GM12864 (cell line): ENCODE measurements around the gene CSRNP2.

Experiments
- DNase-seq: peaks from one replicate; pipeline ENCODE4 v3.0.0-alpha.2; 2011; ENCODE audit warnings: low read depth
- H3K4me3 ChIP-seq: 2 replicates; pipeline ENCODE4 v1.5.1; 2011; ENCODE audit warnings: mild to moderate bottlenecking, low read depth, low read length, control low read depth
- TF ChIP-seq, protein P1 (sequence below): IDR thresholded peaks from 2 replicates; pipeline ENCODE4 v1.5.1; 2011; ENCODE audit warnings: low read depth, mild to moderate bottlenecking, moderate library complexity, low read length, control low read depth, inconsistent platforms; ENCODE audit errors: missing control alignments

CSRNP2 gene

DNA sequence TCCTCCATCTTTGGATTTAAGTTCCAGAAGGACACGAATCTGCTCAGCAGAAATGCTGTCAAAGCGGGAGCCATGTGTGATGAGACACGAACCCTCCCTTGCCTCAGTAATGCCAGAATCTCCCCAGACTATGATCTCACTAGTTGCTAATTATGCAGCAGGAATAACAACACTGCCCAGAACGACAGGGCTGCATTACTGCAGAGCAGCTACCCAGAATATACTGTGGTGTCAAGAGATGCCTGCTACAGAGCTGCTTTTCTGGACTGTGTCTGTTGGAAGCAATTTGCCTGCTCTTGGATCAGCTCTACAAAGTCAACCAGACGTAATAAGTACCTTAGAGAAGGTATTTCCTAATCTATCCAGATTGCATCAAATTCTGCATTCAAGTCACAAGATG is 5.5 kb downstream of the CSRNP2 start:
- DNase-seq: no peak

DNA sequence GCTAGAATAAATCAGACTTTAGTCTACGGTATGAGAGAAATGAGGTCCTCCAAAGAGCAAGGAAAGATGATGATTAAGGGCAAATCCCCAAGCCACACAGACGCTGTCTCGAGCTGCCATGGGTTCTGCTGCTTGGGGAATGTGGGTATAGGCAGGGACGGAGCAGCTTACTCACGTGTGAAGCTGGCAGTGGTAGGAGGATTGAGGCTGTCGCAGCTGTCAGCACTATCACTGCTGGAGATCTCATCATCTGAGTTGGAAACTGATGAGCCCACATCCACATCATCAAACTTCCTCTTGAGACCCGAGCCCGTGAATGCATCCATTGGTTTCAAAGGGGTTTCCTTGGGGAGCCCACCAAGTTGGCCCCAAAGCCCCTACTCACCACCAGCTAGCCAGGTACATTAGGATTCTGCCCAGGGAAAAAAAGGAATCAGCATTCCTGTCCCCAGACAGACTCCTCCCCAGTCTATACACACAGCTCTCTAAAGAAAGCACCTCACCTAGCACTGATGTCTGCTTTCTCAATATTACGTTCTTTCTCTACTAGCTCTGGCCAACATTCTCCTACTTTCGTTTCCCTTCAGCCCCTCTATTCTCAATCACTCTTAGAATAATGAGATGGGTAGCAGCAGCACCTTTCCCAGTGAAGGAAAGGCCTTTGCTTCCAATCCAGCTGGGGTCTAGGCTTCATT is 7.0 kb downstream of the CSRNP2 start:
- DNase-seq: no peak
- H3K4me3 ChIP-seq: no peak overlapping the region
- TF ChIP-seq, protein P1, sequence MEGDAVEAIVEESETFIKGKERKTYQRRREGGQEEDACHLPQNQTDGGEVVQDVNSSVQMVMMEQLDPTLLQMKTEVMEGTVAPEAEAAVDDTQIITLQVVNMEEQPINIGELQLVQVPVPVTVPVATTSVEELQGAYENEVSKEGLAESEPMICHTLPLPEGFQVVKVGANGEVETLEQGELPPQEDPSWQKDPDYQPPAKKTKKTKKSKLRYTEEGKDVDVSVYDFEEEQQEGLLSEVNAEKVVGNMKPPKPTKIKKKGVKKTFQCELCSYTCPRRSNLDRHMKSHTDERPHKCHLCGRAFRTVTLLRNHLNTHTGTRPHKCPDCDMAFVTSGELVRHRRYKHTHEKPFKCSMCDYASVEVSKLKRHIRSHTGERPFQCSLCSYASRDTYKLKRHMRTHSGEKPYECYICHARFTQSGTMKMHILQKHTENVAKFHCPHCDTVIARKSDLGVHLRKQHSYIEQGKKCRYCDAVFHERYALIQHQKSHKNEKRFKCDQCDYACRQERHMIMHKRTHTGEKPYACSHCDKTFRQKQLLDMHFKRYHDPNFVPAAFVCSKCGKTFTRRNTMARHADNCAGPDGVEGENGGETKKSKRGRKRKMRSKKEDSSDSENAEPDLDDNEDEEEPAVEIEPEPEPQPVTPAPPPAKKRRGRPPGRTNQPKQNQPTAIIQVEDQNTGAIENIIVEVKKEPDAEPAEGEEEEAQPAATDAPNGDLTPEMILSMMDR: no peak

More for the DNA sequence above, 5.5 kb downstream of the CSRNP2 start:
- TF ChIP-seq, protein P1: no peak
- no peak overlapping the region for H3K4me3 ChIP-seq

DNA sequence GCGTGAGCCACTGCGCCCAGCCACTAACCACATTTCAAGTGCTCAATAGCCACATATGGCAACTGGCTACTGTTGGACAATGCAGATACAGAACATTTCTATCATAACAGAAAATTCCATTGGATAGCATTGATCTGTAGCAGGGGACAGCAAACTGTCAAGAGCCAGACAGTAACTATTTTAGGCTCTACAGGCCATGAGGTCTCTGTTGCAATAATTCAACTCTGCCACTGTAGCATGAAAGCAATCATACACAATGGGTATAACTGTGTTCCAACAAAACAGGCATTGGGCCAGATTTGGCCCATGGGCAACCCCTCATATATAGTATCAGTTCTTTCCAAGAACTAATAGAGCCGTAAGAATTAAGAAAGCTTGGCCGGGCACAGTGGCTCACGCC is 8.0 kb downstream of the CSRNP2 start:
- TF ChIP-seq, protein P1: no peak
- no peak for DNase-seq
- no peak overlapping the region for H3K4me3 ChIP-seq

DNA sequence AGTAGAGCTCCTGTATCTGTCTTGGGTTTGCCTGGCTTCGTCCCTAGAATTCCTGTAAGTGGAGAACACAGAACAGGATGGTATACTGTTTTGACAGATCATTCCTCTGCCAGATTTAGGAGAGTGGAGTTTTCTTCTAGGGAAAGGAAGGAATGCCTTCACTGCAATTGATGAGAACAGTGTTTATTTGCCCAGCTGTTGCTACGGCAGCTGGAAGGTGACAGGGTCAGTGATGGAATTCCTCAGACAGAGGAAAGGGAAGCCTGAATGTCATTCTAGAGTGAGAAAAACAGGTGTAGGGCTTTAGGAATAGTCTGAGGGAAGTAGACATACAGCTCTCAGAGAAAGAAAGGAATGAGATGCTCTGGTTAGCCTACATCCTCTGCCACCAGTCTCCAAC is 11.7 kb downstream of the CSRNP2 start:
- no peak for DNase-seq
- no peak overlapping the region for H3K4me3 ChIP-seq
- TF ChIP-seq, protein P1: no peak

DNA sequence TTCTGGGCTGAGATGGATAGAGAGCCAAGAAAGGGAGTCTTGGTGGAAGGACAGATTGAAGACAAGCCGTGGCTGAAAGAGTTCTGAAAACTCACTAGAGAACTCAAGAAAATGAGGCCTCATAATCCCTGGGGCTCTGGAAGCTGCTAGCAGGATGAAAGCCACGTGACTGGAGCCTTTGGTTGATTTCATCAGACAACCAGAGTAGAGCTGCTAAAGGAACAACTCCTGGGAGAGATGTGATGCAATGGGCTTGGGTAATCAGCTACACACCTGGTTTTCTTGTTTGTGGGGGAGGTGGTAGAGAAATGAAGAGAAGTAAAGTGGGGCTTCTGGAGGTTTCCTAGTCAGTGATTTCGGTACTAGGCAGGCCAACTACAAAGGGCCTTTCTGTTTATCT is 13.4 kb downstream of the CSRNP2 start:
- no peak for DNase-seq
- H3K4me3 ChIP-seq: no peak overlapping the region
- TF ChIP-seq, protein P1: no peak

DNA sequence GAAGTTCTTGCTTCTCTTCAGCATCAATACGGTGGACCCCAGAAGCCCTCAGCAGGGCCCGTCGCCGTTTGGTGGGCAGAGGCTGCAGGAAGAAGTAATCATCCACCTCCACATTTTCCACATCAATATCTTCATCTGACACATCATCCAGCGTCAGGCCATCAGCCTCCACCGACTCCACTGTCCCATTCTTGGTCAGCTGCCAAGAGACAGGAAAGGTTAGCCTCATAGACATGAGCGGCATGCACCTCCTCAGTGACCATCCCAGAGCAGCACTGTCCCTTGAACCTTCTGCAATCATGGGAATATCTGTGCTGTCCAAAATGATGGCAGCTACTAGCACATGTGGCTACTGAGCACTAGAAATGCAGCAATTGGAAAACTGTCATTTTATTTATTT is 15.6 kb downstream of the CSRNP2 start:
- no peak overlapping the region for H3K4me3 ChIP-seq
- TF ChIP-seq, protein P1: no peak
- DNase-seq: no peak

DNA sequence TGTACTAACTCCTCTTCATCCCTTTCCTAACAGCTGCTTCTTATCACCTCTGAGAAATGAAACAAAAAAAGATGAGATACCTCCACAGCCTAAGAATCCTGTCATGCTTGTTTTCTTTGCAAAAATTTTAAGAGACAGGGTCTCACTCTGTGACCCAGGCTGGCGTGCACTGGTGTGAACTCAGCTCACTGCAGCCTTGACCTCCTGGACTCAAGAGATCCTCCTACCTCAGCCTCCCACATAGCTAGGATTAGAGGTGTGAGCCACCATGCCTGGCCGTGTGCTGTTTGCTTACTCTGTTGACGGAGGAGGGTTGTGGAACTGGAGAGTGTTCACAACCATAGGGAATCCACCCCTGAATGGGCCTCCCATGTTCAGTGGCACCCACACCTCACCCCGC is 16.2 kb downstream of the CSRNP2 start:
- no peak overlapping the region for H3K4me3 ChIP-seq
- TF ChIP-seq, protein P1: no peak

More for the DNA sequence above, 16.2 kb downstream of the CSRNP2 start:
- no peak for DNase-seq
